HUES6 (cell line): Measurements from ENCODE around the gene BTBD9.

ENCODE experiments used
- H3K27ac ChIP-seq: 2 replicates; pipeline ENCODE4 v1.7.0; 2013; ENCODE audit warnings: low read depth, mild to moderate bottlenecking, low read length, inconsistent platforms
- H3K27me3 ChIP-seq: 2 replicates; pipeline ENCODE4 v1.6.1; 2013; ENCODE audit warnings: low read length; ENCODE audit not compliant: control insufficient read depth, insufficient read depth
- H3K36me3 ChIP-seq: 2 replicates; pipeline ENCODE4 v1.6.1; 2013; ENCODE audit warnings: low read length; ENCODE audit not compliant: control insufficient read depth, insufficient read depth
- H3K4me1 ChIP-seq: 2 replicates; pipeline ENCODE4 v1.6.1; 2013; ENCODE audit warnings: low read length; ENCODE audit not compliant: control insufficient read depth, insufficient read depth
- H3K4me3 ChIP-seq: 2 replicates; pipeline ENCODE4 v1.5.1; 2013; ENCODE audit warnings: low read depth, low read length
- H3K9ac ChIP-seq: one replicate; pipeline ENCODE4 v1.6.1; 2013; ENCODE audit warnings: mild to moderate bottlenecking, low read length
- H3K9me3 ChIP-seq: 2 replicates; pipeline ENCODE4 v1.6.1; 2013; ENCODE audit warnings: low read depth, low read length; ENCODE audit not compliant: control insufficient read depth, insufficient read depth

The BTBD9 gene

DNA sequence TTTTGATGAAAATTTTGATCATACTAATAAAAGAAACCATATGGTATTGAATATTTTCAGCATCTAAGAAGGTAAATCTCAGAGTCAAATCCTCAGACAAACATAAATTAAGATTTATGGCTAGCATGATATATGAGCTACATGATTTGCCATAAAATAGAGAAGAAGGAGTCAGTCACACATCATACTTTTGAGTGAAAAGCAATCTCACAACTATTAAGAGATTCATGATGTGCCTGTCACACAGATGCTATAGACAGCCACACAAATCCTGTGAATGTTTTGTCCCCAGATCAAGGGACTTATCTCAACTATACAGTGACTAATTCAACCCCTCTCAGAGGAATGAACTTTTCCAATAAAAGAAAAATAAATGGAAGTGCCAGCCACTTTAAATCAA is 85.7 kb downstream of the BTBD9 start:
- Histone ChIP-seq H3K4me3 (no peak overlapping the region), H3K36me3 (no peaks in the 10 kb centered on the region), H3K27me3 (no peaks in the 10 kb centered on the region), H3K4me1 (peaks cover 10% of the 10 kb centered on the region; the same call in 1 of the 2 replicates), H3K9ac (no peak overlapping the region), H3K9me3 (no peaks in the 10 kb centered on the region), H3K27ac (no peak overlapping the region)

DNA sequence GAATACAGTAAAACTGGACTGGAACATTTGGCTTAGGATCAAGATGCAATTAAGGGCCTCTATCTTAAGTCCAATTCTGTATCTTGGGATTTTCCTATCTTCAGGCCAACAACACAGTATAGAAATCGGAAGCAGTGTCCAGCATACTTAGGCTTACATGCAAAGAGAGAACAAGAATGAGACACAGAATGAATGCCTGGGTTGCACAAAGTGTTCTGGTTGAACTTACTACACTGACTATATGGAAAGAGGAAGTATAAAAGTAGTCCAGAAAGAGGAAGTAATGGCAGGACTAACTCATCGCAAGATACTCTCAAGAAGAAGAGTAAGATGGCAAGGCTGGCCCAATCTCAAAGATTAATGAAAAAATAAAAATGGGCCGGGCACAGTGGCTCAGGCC is 87.6 kb downstream of the BTBD9 start:
- Histone ChIP-seq H3K9ac (no peak overlapping the region), H3K27me3 (no peaks in the 10 kb centered on the region), H3K36me3 (no peaks in the 10 kb centered on the region), H3K9me3 (no peaks in the 10 kb centered on the region), H3K4me1 (peaks cover 10% of the 10 kb centered on the region; the same call in 1 of the 2 replicates), H3K27ac (no peak overlapping the region), H3K4me3 (no peak overlapping the region)

DNA sequence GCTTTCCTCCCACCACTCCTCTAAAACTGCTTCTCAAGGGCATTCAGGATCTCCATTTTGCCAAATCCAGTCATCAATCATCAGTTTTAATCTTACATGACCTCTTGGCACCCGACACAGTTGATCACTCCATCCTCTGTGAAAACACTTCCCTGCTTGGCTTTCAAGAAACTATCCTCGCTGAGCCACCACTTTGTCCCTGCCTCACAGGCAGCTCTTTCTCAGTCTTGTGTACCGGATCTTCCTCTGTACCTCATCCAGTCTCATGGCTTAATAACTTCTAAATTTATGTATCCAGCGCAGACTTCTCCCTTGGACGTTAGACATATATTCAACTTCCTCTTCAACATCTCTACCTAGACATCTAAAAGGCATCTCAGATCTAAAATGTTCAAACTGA is 89.9 kb downstream of the BTBD9 start:
- Histone ChIP-seq H3K27me3 (no peaks in the 10 kb centered on the region), H3K36me3 (no peaks in the 10 kb centered on the region), H3K4me1 (peaks cover 5% of the 10 kb centered on the region; the same call in 1 of the 2 replicates), H3K9ac (no peak overlapping the region), H3K27ac (no peak overlapping the region), H3K9me3 (no peaks in the 10 kb centered on the region), H3K4me3 (no peak overlapping the region)

- Histone ChIP-seq H3K4me3 (no peak overlapping the region), H3K9me3 (no peaks in the 10 kb centered on the region), H3K27me3 (no peaks in the 10 kb centered on the region), H3K27ac (no peak overlapping the region), H3K9ac (no peak overlapping the region), H3K36me3 (no peaks in the 10 kb centered on the region), H3K4me1 (no peaks in the 10 kb centered on the region)
These were observed 90.5 kb downstream of the BTBD9 start for GRCh38 chr6:38549180-38549579.

GRCh38 chr6:38543022-38543421 is 96.7 kb downstream of the BTBD9 start:
- Histone ChIP-seq H3K9me3 (no peaks in the 10 kb centered on the region), H3K27me3 (no peaks in the 10 kb centered on the region), H3K27ac (no peak overlapping the region), H3K4me3 (no peak overlapping the region), H3K4me1 (no peaks in the 10 kb centered on the region), H3K36me3 (no peaks in the 10 kb centered on the region), H3K9ac (no peak overlapping the region)

- Histone ChIP-seq H3K27ac (no peak overlapping the region), H3K4me1 (no peaks in the 10 kb centered on the region), H3K9ac (no peak overlapping the region), H3K36me3 (no peaks in the 10 kb centered on the region), H3K9me3 (no peaks in the 10 kb centered on the region), H3K27me3 (no peaks in the 10 kb centered on the region), H3K4me3 (no peak overlapping the region)
These were observed 97.7 kb downstream of the BTBD9 start for GRCh38 chr6:38542031-38542430.

DNA sequence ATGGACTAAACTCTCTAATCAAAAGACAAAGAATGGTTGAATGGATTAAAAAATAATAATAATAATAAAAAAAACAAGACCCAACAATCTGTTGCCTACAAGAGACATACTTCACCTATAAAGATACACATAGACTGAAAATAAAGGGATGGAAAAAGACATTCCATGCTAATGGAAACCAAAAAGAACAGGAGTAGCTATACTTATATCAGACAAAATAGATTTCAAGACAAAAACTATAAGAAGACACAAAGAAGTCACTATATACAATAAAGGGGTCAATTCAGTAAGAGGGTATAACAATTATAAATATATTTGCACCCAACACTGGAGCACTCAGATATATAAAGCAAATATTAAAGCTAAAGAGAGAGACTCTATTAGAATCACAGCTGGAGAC is 106.7 kb downstream of the BTBD9 start:
- H3K4me3 ChIP-seq, result no peak overlapping the region
- no peaks in the 10 kb centered on the region for H3K36me3 ChIP-seq
- no peak overlapping the region for H3K27ac ChIP-seq
- peaks cover 29% of the 10 kb centered on the region for H3K9me3 ChIP-seq
- H3K27me3 ChIP-seq, result no peaks in the 10 kb centered on the region
- H3K9ac ChIP-seq, result no peak overlapping the region
- H3K4me1 ChIP-seq, result no peaks in the 10 kb centered on the region

DNA sequence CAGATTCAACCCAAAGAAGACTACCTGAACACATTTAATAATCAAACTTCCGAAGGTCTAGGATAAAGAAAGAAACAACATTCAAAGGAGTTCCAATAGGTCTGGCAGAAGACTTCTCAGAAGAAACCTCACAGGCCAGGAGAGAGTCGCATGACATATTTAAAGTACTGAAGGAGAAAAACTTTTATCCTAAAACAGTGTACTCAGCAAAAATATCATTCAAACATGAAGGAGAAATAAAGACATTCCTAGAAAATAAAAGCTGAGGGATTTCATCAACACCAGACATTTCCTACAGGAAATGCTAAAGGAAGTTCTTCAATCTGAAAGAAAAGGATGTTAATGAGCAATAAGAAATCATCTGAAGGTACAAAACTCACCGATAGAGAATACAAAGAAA is 108.6 kb downstream of the BTBD9 start:
- no peaks in the 10 kb centered on the region for H3K27me3 ChIP-seq
- no peak overlapping the region for H3K9ac ChIP-seq
- H3K4me1 ChIP-seq, result no peaks in the 10 kb centered on the region
- H3K9me3 ChIP-seq, result peaks cover 40% of the 10 kb centered on the region
- no peaks in the 10 kb centered on the region for H3K36me3 ChIP-seq
- no peak overlapping the region for H3K4me3 ChIP-seq
- H3K27ac ChIP-seq, result no peak overlapping the region

DNA sequence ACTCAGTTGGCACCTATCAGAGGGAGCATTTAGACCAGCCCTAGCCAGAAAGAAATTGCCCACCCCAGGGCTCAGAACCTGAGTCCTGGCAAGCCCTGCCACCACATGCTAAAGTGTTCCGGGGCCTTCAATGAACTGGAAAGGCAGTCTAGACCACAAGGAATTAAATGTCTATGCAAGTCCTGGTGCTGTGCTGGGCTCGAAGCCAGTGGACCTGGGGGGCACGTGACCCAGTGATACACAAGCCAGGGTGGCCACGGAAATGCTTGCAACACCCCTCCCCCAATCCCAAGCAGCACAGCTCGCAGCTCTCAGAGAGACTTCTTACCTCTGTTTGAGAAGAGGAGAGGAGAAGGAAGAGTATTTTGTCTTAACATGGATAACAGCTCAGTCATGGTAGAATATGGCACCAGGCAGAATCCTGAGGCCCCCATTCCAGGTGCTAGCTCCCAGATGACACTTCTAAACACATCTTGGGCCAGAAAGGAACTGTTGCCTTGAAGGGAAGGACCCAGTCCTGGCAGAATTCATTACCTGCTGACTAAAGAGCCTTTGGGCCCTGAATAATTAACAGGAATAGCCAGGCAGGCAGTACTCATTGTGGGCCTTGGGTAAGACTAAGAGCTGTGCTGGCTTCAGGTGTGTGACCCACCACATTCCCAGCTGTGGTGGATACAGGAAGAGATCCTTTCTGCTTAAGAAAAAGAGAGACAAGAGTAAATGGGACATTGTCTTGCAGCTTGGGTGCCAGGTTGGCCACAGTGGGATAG is 111.3 kb downstream of the BTBD9 start:
- Histone ChIP-seq H3K9ac (no peak overlapping the region), H3K27ac (no peak overlapping the region), H3K27me3 (no peaks in the 10 kb centered on the region), H3K4me1 (peaks cover 8% of the 10 kb centered on the region; the same call in 1 of the 2 replicates), H3K36me3 (no peaks in the 10 kb centered on the region), H3K4me3 (no peak overlapping the region), H3K9me3 (peaks cover 49% of the 10 kb centered on the region)

- H3K27me3 ChIP-seq, result no peaks in the 10 kb centered on the region
- H3K4me1 ChIP-seq, result peaks cover 8% of the 10 kb centered on the region; the same call in 1 of the 2 replicates
- H3K27ac ChIP-seq, result no peak overlapping the region
- peaks cover 46% of the 10 kb centered on the region for H3K9me3 ChIP-seq
- no peak overlapping the region for H3K4me3 ChIP-seq
- H3K9ac ChIP-seq, result no peak overlapping the region
- no peaks in the 10 kb centered on the region for H3K36me3 ChIP-seq
These were observed 112.4 kb downstream of the BTBD9 start for GRCh38 chr6:38527371-38527770.

DNA sequence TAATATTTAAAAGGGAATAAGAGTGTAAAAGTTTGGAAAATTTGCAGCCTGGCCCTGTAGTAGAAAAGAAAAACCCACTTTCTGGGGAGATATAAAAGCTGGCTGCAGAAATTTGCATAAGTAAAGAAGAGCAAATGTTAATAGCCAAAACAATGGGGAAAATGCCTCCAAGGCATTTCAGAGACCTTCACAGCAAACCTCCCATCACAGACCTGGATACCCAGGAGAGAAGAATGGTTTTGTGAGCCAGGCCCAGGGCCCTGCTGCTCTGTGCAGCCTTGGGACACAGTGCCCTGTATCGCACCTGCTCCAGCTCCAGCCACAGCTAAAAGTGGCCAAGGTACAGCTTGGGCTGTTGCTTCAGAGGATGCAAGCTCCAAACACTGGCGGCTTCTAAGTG is 113.8 kb downstream of the BTBD9 start:
- Histone ChIP-seq H3K27ac (no peak overlapping the region), H3K27me3 (no peaks in the 10 kb centered on the region), H3K4me1 (peaks cover 8% of the 10 kb centered on the region; the same call in 1 of the 2 replicates)

More for the DNA sequence above, 113.8 kb downstream of the BTBD9 start:
- no peak overlapping the region for H3K4me3 ChIP-seq
- no peak overlapping the region for H3K9ac ChIP-seq
- H3K36me3 ChIP-seq, result no peaks in the 10 kb centered on the region
- peaks cover 46% of the 10 kb centered on the region for H3K9me3 ChIP-seq
